Liver (tissue), 3 donors: ENCODE measurements around the gene SLMAP.

Experiments
- FOXA1 ChIP-seq: IDR thresholded peaks from 2 replicates; pipeline ENCODE4 v1.6.1; 2016; ENCODE audit warnings: antibody characterized with exemption
- GABPA ChIP-seq, 2 donors: IDR thresholded peaks in 1 of 2; conservative IDR thresholded peaks in 1 of 2; 2 replicates each; pipeline ENCODE4 v1.6.1; 2016; ENCODE audit warnings: antibody characterized with exemption in 2 of 2, mild to moderate bottlenecking in 1 of 2, moderate library complexity in 1 of 2
- HNF4G ChIP-seq: IDR thresholded peaks from 2 replicates; pipeline ENCODE4 v1.6.1; 2016; ENCODE audit warnings: antibody characterized with exemption
- JUND ChIP-seq, 2 donors: IDR thresholded peaks; 2 replicates each; pipeline ENCODE4 v1.6.1; 2016; ENCODE audit warnings: antibody characterized with exemption in 2 of 2
- RAD21 ChIP-seq, 2 donors: IDR thresholded peaks; 2 replicates each; pipeline ENCODE4 v1.6.1; 2016; ENCODE audit warnings: antibody characterized with exemption in 2 of 2, mild to moderate bottlenecking in 2 of 2
- SP1 ChIP-seq: IDR thresholded peaks from 2 replicates; pipeline ENCODE4 v1.6.1; 2018; ENCODE audit warnings: antibody characterized with exemption, mild to moderate bottlenecking
- TAF1 ChIP-seq: conservative IDR thresholded peaks from 2 replicates; pipeline ENCODE4 v1.6.1; 2016; ENCODE audit warnings: antibody characterized with exemption, mild to moderate bottlenecking
- YY1 ChIP-seq: IDR thresholded peaks from 2 replicates; pipeline ENCODE4 v1.6.1; 2016; ENCODE audit warnings: antibody characterized with exemption, mild to moderate bottlenecking
- TF ChIP-seq, protein P1 (sequence below): fragments of 150-350 bp; IDR thresholded peaks from 2 replicates; pipeline ENCODE4 v1.5.1; 2017; ENCODE audit warnings: improper control_type of control experiment, low read depth, low read length; ENCODE audit not compliant: missing input control
- TF ChIP-seq, protein P2 (sequence below): IDR thresholded peaks from 2 replicates; pipeline ENCODE4 v1.6.1; 2016; ENCODE audit warnings: antibody characterized with exemption
- TF ChIP-seq, protein P3 (sequence below): IDR thresholded peaks from 2 replicates; pipeline ENCODE4 v1.6.1; 2016; ENCODE audit warnings: antibody characterized with exemption, mild to moderate bottlenecking
- TF ChIP-seq, protein P4 (sequence below): IDR thresholded peaks from 2 replicates; pipeline ENCODE4 v1.6.1; 2016; ENCODE audit warnings: antibody characterized with exemption
- TF ChIP-seq, protein P5 (sequence below): IDR thresholded peaks from 2 replicates; pipeline ENCODE4 v1.6.1; 2016; ENCODE audit warnings: antibody characterized with exemption
- donor health status: healthy.
- donor health status: healthy.

DNA sequence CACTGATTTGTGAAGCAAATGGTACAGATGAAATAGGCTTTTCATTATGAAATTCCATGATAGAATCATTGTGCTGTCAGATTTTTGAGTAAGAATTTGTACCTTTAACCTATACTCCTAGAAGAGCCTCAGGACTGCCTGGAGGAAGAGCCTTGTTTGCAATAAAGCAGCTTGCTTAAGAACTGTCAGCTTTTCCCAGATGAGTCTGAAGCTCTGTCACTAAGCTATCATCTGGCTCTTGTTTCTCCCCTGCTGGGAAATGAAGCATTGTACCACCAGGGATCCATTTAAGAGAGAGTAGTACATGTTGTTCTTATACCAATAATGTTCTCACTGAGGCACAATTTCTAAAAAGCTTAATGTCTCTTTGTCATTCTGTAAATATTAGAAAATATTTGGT, 167.0 kb downstream of the SLMAP start:
- TF ChIP-seq, protein P1, sequence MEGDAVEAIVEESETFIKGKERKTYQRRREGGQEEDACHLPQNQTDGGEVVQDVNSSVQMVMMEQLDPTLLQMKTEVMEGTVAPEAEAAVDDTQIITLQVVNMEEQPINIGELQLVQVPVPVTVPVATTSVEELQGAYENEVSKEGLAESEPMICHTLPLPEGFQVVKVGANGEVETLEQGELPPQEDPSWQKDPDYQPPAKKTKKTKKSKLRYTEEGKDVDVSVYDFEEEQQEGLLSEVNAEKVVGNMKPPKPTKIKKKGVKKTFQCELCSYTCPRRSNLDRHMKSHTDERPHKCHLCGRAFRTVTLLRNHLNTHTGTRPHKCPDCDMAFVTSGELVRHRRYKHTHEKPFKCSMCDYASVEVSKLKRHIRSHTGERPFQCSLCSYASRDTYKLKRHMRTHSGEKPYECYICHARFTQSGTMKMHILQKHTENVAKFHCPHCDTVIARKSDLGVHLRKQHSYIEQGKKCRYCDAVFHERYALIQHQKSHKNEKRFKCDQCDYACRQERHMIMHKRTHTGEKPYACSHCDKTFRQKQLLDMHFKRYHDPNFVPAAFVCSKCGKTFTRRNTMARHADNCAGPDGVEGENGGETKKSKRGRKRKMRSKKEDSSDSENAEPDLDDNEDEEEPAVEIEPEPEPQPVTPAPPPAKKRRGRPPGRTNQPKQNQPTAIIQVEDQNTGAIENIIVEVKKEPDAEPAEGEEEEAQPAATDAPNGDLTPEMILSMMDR, result no peak
- TF ChIP-seq, protein P2, sequence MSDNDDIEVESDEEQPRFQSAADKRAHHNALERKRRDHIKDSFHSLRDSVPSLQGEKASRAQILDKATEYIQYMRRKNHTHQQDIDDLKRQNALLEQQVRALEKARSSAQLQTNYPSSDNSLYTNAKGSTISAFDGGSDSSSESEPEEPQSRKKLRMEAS, result no peak
- no peak for TF ChIP-seq YY1
- TF ChIP-seq RAD21 (IDR thresholded peaks at IDR 0.05), result no peak
- no peak for TF ChIP-seq HNF4G
- TF ChIP-seq, protein P3, sequence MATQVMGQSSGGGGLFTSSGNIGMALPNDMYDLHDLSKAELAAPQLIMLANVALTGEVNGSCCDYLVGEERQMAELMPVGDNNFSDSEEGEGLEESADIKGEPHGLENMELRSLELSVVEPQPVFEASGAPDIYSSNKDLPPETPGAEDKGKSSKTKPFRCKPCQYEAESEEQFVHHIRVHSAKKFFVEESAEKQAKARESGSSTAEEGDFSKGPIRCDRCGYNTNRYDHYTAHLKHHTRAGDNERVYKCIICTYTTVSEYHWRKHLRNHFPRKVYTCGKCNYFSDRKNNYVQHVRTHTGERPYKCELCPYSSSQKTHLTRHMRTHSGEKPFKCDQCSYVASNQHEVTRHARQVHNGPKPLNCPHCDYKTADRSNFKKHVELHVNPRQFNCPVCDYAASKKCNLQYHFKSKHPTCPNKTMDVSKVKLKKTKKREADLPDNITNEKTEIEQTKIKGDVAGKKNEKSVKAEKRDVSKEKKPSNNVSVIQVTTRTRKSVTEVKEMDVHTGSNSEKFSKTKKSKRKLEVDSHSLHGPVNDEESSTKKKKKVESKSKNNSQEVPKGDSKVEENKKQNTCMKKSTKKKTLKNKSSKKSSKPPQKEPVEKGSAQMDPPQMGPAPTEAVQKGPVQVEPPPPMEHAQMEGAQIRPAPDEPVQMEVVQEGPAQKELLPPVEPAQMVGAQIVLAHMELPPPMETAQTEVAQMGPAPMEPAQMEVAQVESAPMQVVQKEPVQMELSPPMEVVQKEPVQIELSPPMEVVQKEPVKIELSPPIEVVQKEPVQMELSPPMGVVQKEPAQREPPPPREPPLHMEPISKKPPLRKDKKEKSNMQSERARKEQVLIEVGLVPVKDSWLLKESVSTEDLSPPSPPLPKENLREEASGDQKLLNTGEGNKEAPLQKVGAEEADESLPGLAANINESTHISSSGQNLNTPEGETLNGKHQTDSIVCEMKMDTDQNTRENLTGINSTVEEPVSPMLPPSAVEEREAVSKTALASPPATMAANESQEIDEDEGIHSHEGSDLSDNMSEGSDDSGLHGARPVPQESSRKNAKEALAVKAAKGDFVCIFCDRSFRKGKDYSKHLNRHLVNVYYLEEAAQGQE, result no peak
- no peak for TF ChIP-seq SP1
- TF ChIP-seq, protein P4, sequence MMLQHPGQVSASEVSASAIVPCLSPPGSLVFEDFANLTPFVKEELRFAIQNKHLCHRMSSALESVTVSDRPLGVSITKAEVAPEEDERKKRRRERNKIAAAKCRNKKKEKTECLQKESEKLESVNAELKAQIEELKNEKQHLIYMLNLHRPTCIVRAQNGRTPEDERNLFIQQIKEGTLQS, result no peak
- TF ChIP-seq JUND (IDR thresholded peaks at IDR 0.05), result no peak
- TF ChIP-seq, protein P5, sequence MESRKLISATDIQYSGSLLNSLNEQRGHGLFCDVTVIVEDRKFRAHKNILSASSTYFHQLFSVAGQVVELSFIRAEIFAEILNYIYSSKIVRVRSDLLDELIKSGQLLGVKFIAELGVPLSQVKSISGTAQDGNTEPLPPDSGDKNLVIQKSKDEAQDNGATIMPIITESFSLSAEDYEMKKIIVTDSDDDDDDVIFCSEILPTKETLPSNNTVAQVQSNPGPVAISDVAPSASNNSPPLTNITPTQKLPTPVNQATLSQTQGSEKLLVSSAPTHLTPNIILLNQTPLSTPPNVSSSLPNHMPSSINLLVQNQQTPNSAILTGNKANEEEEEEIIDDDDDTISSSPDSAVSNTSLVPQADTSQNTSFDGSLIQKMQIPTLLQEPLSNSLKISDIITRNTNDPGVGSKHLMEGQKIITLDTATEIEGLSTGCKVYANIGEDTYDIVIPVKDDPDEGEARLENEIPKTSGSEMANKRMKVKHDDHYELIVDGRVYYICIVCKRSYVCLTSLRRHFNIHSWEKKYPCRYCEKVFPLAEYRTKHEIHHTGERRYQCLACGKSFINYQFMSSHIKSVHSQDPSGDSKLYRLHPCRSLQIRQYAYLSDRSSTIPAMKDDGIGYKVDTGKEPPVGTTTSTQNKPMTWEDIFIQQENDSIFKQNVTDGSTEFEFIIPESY, result no peak
- no peak for TF ChIP-seq TAF1
- TF ChIP-seq FOXA1, result no peak
- TF ChIP-seq GABPA (IDR thresholded peaks at IDR 0.05 in 1 of 2, conservative IDR thresholded peaks at IDR 0.05 in 1 of 2), result no peak
